Measurements from ENCODE around the gene NHLH1.

GRCh38 chr1:160373696-160374095 lies 6.8 kb downstream of the NHLH1 start:
- TF ChIP-seq EZH2phosphoT487 (IDR thresholded peaks at IDR 0.05; ENCODE audit: borderline replicate concordance, low read depth, low read length) (no peak), CTCF (conservative IDR thresholded peaks at IDR 0.05; ENCODE audit: low read length) (no peak)

All from OCI-LY7 (cell line).